Loucy (cell line): ENCODE measurements around the gene VAV3.
A peak's percentile ranks its signal among the peaks of the same experiment; 100 is the strongest.

ENCODE experiments used
- H2AFZ ChIP-seq: fragments of 200-600 bp; sonication (generic); 2 replicates; pipeline ENCODE4 v1.6.0; 2016; ENCODE audit warnings: antibody characterized with exemption, mild to moderate bottlenecking, low read length, moderate library complexity
- H3F3A ChIP-seq: fragments of 200-600 bp; 2 replicates; pipeline ENCODE4 v1.6.0; 2016; ENCODE audit warnings: antibody characterized with exemption, low read depth, mild to moderate bottlenecking
- H3K27me3 ChIP-seq: fragments of 200-600 bp; sonication (generic); 2 replicates; pipeline ENCODE4 v1.6.1; 2014; ENCODE audit warnings: low read length, mild to moderate bottlenecking; ENCODE audit not compliant: insufficient read depth, poor library complexity, severe bottlenecking
- H3K36me3 ChIP-seq: fragments of 200-600 bp; sonication (generic); 2 replicates; pipeline ENCODE4 v1.6.1; 2016; ENCODE audit warnings: low read length; ENCODE audit not compliant: insufficient read depth
- H3K4me1 ChIP-seq: fragments of 200-600 bp; sonication (generic); 2 replicates; pipeline ENCODE4 v1.5.1; 2014; ENCODE audit warnings: low read length, mild to moderate bottlenecking; ENCODE audit not compliant: insufficient read depth, poor library complexity, severe bottlenecking
- H3K4me2 ChIP-seq: fragments of 200-600 bp; sonication (generic); 2 replicates; pipeline ENCODE4 v1.6.0; 2014; ENCODE audit warnings: antibody characterized with exemption, low read length, low read depth, mild to moderate bottlenecking; ENCODE audit not compliant: poor library complexity, severe bottlenecking
- H3K4me3 ChIP-seq: fragments of 200-600 bp; sonication (generic); 2 replicates; pipeline ENCODE4 v1.5.1; 2014; ENCODE audit warnings: low read length, mild to moderate bottlenecking, mixed read lengths; ENCODE audit not compliant: poor library complexity, severe bottlenecking
- H3K79me2 ChIP-seq: fragments of 200-600 bp; sonication (generic); 2 replicates; pipeline ENCODE4 v1.6.1; 2014; ENCODE audit warnings: low read length; ENCODE audit not compliant: insufficient read depth
- H3K9ac ChIP-seq: fragments of 200-600 bp; sonication (generic); 2 replicates; pipeline ENCODE4 v1.6.0; 2014; ENCODE audit warnings: mild to moderate bottlenecking, low read depth, low read length, moderate library complexity; ENCODE audit not compliant: poor library complexity, severe bottlenecking
- H3K9me2 ChIP-seq: fragments of 200-600 bp; sonication (generic); replicated peaks from 2 replicates; pipeline ENCODE4 v1.6.1; 2016; ENCODE audit warnings: low read depth, low read length, mixed read lengths
- H3K9me3 ChIP-seq: fragments of 200-600 bp; sonication (generic); 2 replicates; pipeline ENCODE4 v1.6.1; 2014; ENCODE audit warnings: mild to moderate bottlenecking, antibody characterized with exemption, low read length, low read depth; ENCODE audit not compliant: insufficient read depth
- H4K20me1 ChIP-seq: fragments of 200-600 bp; sonication (generic); 2 replicates; pipeline ENCODE4 v1.6.0; 2014; ENCODE audit warnings: antibody characterized with exemption, low read length, mild to moderate bottlenecking; ENCODE audit not compliant: insufficient read depth, poor library complexity, severe bottlenecking
- CTCF ChIP-seq: fragments of 200-600 bp; sonication (generic); conservative IDR thresholded peaks from 2 replicates; pipeline ENCODE4 v1.5.1; 2014; ENCODE audit warnings: mild to moderate bottlenecking, antibody characterized with exemption, low read length
- EZH2phosphoT487 ChIP-seq: fragments of 200-600 bp; IDR thresholded peaks from 2 replicates; pipeline ENCODE4 v1.6.1; 2018; ENCODE audit warnings: antibody characterized with exemption, mild to moderate bottlenecking, moderate library complexity, borderline replicate concordance

The VAV3 gene

GRCh38 chr1:107545056-107545577, 419.9 kb downstream of the VAV3 start:
- Histone ChIP-seq H3K9me2 (no peaks in the 10 kb centered on the region), H3K9ac (peak overlapping the region; percentile 6), H3K9me3 (no peaks in the 10 kb centered on the region), H3K27me3 (no peaks in the 10 kb centered on the region), H3K36me3 (no peaks in the 10 kb centered on the region), H3K79me2 (no peaks in the 10 kb centered on the region), H3F3A (no peaks in the 10 kb centered on the region), H4K20me1 (no peaks in the 10 kb centered on the region), H3K4me3 (no peak overlapping the region), H3K4me1 (peaks cover 27% of the 10 kb centered on the region), H3K4me2 (peak overlapping the region; percentile 29), H2AFZ (peak overlapping the region; percentile 34; the same call in 1 of the 2 replicates)
- TF ChIP-seq EZH2phosphoT487: no peak
- TF ChIP-seq CTCF: peak; percentile 38; the same call in 1 of the 2 replicates

- Histone ChIP-seq H3K9me3 (no peaks in the 10 kb centered on the region), H3K4me1 (peaks cover 27% of the 10 kb centered on the region), H3K4me3 (no peak overlapping the region), H3K4me2 (no peak overlapping the region), H3K9ac (no peak overlapping the region), H3K79me2 (no peaks in the 10 kb centered on the region), H3K36me3 (no peaks in the 10 kb centered on the region), H3F3A (no peaks in the 10 kb centered on the region), H2AFZ (no peak overlapping the region), H3K9me2 (no peaks in the 10 kb centered on the region), H3K27me3 (no peaks in the 10 kb centered on the region), H4K20me1 (no peaks in the 10 kb centered on the region)
- TF ChIP-seq EZH2phosphoT487 (no peak), CTCF (no peak)
These were observed 420.7 kb downstream of the VAV3 start for GRCh38 chr1:107544285-107544684.

- no peaks in the 10 kb centered on the region for H3K9me3 ChIP-seq
- no peak for TF ChIP-seq EZH2phosphoT487
- TF ChIP-seq CTCF: no peak
- no peaks in the 10 kb centered on the region for H3K9me2 ChIP-seq
- no peaks in the 10 kb centered on the region for H3K36me3 ChIP-seq
- H3K27me3 ChIP-seq: no peaks in the 10 kb centered on the region
- H3K79me2 ChIP-seq: no peaks in the 10 kb centered on the region
- peaks cover 23% of the 10 kb centered on the region for H3K4me1 ChIP-seq
- no peak overlapping the region for H3K9ac ChIP-seq
- no peaks in the 10 kb centered on the region for H3F3A ChIP-seq
- H3K4me3 ChIP-seq: no peak overlapping the region
- H2AFZ ChIP-seq: no peak overlapping the region
- no peak overlapping the region for H3K4me2 ChIP-seq
- no peaks in the 10 kb centered on the region for H4K20me1 ChIP-seq
These were observed 423.6 kb downstream of the VAV3 start for GRCh38 chr1:107541412-107541811.
